ENCODE measurements around the gene PLA2G12B.
"Not testable (repeated sequence)": the region's sequence is repeated elsewhere in the genome, so short reads cannot be mapped to it uniquely, and the experiment has no call there.

Gene PLA2G12B

DNA sequence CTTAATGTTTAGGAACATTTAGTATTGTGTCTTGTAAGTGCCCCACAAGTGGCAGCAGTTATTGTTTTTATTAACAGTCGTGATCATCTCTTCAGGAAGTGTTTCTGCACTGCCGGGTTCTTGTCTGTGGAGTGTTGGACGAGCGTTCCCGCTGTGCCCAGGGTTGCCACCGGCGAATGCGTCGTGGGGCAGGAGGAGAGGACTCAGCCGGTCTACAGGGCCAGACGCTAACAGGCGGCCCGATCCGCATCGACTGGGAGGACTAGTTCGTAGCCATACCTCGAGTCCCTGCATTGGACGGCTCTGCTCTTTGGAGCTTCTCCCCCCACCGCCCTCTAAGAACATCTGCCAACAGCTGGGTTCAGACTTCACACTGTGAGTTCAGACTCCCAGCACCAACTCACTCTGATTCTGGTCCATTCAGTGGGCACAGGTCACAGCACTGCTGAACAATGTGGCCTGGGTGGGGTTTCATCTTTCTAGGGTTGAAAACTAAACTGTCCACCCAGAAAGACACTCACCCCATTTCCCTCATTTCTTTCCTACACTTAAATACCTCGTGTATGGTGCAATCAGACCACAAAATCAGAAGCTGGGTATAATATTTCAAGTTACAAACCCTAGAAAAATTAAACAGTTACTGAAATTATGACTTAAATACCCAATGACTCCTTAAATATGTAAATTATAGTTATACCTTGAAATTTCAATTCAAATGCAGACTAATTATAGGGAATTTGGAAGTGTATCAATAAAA lies 22.2 kb downstream of the PLA2G12B start:
- no peak for DNase-seq

DNA sequence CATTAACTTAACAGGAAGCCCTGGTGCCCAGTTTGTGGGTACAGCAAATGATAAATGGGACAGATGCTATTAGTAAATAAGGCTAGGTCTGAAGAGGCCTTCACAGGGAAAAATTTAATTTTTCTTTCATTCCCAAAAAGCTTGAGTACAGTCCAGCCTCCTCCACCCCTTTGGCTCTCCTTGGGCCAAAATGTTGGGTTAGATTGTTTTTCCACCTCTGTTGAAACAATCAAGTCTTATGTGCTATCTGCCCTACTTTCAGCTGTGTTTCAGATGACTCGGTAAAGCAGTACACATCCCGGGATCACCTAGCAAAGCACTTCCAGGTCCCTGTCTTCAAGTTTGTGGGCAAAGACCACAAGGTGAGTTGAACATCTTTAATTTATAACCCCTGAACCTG lies 24.3 kb downstream of the PLA2G12B start:
- DNase-seq, result no peak

DNA sequence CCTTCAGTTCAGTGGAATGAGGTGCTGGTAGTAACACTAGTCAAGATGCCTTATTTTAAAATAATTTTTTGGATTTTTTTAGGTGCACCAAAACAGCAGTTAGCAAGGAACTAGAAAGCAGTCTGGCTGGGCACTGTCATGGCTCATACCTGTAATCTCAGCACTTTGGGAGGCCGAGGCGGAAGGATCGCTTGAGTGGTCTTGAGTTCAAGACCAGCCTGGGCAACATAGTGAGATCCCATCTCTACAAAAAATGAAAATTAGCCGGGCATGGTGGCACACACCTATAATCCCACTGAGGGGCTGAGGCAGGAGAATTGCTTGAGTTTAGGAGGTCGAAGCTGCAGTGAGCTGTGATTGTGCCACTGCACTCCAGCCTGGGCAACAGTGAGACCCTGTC lies 25.8 kb downstream of the PLA2G12B start:
- no peak for DNase-seq

DNA sequence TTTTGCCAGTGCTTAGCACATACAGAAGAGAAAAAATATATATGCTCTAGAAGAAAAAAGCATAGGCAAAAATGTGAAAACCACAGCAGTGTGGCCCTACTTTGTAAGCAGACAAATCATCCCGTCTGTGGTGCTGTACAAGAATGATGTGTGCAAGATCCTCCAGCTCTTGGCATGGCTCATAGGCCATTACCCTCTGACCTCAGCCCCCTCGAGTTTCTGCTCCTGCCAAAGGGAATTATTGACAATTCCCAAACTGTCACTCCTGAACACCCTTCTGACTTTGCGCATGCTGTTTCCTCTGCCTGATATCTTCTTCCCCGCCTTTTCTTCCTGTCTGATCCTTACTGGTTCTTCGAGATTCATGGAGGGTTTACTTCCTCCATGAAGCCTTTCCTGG lies 27.1 kb downstream of the PLA2G12B start:
- DNase-seq, result no peak

DNA sequence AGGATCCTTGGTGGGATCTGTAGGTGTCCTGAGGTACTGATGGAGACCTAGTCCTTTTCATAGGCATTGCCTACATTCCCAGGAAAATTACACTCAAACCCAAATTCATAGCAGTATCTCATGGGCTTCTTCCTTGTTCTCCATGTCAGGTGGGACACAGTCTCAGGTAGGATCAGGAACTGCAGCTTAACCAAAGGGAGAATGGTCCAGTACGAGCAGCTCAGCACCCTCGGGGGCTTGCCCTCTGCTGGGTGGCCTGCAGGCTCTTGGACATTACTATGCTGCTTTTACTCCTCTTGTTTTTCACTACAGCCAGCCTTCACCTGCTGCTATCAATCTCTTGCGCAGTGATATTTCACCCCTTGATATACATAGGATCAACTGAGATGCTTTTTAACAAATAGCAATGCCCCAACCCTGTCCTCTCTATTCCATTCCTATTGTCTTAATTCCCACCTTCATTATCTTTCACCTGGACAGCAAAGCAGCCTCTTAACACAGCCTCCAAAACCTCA lies 28.6 kb downstream of the PLA2G12B start:
- DNase-seq, result no peak

DNA sequence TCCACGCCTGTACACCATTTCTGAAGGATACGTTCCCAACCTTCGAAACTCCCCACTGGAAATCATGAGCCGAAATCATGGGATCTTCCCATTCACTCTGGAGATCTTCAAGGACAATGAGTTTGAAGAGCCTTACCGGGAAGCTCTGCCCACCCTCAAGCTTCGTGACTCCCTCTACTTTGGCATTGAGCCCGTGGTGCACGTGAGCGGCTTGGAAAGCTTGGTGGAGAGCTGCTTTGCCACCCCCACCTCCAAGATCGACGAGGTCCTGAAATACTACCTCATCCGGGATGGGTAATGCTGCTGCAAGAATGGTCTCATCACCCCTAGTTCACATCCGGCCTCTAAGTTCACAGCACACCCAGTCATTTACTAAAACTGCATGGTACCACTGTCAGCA lies 30.3 kb downstream of the PLA2G12B start:
- DNase-seq, result no peak

DNA sequence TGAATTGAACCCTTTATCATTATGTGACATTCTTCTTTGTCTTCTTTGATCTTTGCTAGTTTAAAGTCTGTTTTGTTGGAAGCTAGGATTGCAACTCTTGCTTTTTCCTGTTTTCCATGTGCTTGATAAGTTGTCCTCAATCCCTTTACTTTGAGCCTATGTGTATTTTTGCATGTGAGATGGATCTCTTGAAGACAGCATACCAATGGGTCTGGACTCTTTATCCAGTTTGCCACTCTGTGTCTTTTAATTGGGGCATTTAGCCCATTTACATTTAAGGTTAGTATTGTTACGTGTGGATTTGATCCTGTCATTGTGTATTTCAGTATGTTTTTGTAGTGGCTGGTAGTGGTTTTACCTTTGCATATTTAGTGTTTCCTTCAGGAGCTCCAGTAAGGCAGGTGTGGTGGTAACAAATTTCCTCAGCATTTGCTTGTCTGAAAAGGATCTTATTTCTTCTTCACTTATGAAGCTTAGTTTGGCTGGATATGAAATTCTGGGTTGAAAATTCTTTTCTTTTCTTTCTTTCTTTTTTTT lies 33.4 kb downstream of the PLA2G12B start:
- DNase-seq, result not testable (repeated sequence)

DNA sequence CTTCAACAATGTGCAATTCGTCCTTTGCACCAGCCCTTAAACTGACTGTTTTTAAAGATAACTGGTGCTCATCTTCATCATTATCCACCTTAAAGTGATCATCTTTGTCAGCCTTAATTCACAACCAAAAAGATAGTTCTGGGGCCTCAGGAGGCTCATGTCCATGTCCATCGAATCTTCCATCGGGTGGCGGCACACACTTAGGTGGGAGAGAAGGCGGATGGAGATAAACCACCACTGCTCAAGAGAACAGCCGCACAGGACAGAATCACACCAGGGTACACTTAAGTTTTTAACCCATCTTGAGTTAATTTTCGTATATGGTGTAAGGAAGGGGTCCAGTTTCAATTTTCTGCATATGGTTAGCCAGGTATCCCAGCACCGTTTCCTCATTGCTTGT lies 36.3 kb downstream of the PLA2G12B start:
- DNase-seq, result no peak

DNA sequence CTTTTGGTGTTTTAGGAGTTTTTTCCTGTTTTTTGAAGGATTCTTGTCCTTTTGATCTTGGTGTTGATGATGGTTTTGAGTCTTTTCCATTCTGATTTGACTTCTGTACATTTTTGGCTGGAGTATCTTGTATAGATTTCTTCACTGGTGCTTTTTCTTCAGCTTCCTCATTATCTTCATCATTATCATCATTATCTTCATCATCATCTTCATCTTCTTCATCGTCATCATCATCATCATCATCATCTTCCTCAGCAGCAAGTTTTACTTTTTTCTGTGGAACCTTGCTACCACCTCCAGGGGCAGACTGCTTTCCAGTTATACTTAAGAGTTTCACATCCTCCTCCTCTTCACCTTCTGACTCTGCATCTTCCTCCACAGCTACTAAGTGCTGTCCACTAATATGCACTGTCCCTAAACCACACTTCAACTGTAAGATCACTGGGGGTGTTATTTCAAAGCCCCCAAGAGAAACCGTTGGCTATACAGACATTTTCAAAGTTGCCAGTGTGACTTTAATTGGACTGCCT lies 36.7 kb downstream of the PLA2G12B start:
- DNase-seq, result not testable (repeated sequence)

DNA sequence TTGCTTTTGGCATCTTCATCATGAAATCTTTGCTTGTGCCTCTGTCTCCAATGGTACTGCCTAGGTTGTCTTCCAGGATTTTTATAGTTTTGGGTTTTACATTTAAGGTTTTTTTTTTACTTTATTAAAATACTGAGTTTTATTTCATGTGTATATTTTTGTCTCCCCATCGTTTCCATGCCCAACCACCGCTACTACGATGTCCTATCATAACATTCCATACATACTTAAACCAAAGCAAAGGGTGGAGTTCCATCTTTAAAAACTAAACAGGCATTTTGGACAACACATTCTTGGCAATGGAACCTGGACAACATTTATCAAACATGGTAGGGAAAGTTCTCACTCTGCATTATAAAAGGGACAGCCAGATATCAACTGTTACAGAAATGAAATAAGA lies 37.4 kb downstream of the PLA2G12B start:
- DNase-seq, result not testable (repeated sequence)

DNA sequence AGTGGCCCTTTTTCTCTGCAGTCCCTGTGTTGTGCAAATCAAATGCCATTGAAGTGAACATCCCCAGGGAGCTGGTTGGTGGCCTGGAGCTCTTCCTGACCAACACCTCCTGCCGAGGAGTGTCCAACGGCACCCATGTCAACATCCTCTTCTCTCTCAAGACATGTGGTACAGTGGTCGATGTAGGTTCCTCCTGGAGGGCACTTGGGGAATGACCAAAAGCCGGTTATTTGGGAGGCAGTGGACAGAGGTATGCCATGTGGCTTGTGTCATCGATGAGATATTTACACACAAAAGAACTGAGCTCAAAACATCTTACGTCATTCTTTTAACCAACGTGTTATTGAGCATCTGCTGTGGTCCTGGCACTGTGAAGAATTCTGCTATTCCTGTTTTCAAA lies 41.3 kb downstream of the PLA2G12B start:
- DNase-seq, result no peak

DNA sequence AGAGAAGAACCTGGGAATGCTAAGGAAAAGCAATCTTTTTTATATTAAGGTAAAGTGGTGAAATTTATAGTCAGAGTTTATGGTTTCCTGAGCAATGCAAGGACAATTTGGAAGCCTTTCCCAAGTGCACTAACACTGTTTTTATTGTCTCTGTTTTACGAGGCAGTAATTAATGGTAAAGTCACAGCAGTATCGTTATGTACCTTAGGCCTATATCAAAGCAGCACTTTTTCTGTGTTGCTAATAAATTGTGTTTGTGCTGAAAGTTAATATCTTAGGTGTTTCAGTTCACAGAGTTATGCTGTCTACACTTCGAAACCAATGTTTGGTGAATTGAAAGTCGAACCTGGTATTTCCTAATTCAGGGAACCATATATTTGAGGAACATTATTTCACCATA lies 41.9 kb downstream of the PLA2G12B start:
- DNase-seq, result no peak

DNA sequence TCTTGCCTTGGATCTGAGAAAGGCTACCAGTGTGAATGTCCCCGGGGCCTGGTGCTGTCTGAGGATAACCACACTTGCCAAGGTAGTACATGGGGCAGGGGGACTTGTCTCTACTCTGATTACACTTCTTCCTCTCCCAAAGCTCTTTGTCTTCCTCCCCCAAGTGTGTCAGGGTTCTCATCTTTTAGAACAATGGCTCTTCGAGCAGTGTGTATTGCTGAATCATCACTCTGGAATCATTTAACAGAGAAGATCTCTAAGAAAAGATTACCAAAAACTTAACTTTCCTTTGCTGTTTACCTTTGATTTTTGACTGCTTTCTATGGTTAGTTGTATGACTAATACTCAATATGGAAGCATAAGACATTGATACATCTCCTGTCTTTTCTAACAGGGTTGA lies 42.8 kb downstream of the PLA2G12B start:
- DNase-seq, result no peak

DNA sequence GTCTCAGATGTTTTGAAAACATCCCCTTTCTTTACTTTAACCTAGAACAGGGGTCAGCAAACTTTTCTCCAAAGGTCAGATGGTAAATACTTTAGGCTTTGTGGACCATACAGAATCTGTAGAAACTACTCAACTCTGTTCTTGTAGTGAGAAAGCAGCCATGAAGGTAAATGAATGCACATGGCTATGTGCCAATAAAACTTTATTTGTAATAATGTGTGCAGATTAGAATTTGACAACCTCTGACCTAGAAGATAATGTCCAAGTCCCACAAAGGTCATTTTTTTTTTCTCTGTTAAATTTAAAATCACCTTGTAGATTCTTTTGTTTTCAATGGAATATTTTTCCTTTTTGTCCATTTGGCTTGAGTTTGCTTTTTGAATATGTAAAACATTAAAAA lies 43.9 kb downstream of the PLA2G12B start:
- DNase-seq, result no peak

DNA sequence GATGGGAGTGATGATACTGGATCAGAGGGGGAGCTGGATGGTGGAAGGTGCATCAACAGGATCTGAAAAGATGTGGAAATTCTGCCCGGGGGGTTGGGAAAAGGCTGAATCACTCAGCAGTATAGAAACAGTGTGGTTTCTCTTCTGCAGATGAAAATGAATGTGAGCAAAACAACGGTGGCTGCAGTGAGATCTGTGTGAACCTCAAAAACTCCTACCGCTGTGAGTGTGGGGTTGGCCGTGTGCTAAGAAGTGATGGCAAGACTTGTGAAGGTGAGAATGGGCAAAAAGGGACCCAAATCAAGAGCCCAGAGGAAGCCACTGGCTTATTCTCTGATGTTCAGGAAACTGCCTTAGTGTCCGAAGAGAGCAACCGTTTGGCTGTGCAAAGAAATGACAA lies 48.2 kb downstream of the PLA2G12B start:
- no peak for DNase-seq

DNA sequence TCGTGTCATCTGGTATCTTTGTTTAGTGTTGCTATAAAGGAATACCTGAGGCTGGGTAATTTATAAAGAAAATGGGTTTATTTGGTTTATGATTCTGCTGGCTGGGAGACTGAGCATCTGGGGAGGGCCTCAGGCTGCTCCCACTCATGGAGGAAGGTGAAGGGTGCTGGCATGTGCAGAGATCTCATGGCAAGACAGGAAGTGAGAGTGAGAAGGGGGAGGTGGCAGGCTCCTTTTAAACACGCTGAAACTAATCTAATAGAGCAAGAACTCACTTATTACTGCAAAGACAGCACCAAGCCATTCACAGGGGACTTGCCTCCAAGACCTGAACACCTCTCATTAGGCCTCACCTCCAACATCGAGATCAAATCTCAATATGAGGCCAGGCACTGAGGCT lies 49.8 kb downstream of the PLA2G12B start:
- DNase-seq, result no peak

DNA sequence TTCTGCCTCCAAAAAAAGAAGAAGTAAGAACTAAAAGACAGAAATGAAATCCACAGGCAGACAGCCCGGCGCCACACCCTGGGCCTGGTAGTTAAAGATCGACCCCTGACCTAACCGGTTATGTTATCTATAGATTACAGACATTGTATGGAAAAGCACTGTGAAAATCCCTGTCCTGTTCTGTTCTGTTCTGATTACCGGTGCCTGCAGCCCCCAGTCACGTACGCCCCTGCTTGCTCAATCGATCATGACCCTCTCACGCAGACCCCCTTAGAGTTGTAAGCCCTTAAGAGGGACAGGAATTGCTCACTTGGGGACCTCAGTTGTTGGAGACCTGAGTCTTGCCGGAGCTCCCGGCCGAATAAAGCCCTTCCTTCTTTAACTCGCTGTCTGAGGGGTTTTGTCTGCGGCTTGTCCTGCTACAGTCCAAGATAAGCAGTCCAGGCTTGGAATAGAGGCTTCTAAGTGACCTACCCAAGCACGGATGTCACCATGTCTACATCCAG lies 50.6 kb downstream of the PLA2G12B start:
- not testable (repeated sequence) for DNase-seq

DNA sequence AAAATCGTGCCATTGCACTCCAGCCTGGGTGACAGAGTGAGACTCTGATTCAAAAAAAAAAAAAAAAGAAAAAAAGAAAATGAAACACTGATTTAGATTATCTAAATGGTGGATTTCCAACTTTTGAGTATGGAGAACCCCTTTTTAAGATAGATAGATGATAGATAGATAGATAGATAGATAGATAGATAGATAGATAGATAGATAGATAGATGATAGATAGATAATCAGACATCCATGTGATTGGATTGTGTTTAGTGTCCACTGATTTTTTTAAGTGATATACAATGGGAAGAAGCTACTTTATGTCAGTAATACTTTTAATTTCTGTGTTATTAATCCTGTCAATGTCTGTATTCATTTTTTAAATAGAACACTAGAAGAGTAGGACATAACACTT lies 55.1 kb downstream of the PLA2G12B start:
- DNase-seq, result no peak

DNA sequence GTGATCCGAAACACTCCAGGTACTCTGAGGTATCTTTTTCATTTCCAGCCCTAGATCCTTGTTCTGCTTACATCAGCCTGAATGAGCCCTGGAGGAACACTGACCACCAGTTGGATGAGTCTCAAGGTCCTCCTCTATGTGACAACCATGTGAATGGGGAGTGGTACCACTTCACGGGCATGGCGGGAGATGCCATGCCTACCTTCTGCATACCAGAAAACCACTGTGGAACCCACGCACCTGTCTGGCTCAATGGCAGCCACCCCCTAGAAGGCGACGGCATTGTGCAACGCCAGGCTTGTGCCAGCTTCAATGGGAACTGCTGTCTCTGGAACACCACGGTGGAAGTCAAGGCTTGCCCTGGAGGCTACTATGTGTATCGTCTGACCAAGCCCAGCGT lies 56.0 kb downstream of the PLA2G12B start:
- no peak for DNase-seq

DNA sequence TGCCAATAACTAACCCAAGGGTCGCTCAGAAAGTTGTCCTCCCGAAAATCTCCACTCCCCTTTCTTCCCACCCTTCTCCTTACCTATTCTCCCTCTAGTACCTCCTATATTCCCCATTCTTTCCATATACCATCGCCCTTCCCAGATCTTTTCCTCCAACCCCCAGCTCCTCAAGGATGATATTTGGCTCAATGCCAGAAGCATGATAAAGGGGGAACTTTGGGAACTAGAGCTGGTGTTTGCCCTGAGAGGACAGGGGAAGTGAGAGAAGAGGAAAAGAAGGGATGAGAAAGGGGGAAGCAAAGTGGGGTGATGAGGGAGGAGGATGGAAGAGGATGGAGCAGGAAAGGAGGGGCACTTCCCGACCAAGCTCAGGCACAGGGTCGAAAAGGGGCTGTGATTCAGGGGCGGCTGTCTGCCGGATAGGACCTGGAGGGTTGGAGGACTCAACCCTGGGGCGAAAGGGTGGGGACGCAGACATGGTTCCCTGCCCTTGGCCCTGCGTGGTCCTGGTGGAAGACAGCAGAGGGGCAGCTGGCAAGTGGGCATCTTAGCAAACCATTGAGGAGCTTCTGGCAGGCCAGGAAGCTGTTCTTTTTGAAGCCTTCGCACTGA lies 59.3 kb downstream of the PLA2G12B start:
- no peak for DNase-seq

DNA sequence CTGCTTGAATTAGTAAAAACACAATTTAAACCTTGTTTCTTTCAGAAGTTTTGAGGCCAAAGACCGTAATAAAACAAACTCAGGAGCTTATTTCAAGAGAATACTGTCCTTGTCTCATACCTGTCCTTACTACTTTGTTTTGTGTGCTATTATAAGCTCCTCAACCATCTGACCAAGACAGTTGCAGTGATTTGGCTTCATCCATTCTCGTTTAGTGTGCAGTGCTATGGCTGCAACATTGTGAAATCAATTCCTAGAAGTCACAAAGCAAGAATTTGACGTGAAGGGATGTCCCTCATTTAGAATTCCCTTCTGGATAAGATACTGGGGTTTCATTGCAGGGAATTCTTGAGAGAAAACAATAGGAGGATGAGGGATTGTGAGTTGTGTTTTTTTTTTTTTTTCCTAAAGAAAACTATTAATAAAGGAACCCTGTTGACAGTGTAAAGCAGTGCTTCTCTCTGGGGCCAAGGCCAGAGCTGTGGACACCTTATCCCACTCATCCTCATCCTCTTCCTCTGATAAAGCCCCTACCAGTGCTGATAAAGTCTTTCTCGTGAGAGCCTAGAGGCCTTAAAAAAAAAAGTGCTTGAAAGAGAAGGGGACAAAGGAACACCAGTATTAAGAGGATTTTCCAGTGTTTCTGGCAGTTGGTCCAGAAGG lies 61.3 kb downstream of the PLA2G12B start, which contains the start of gene OIT3:
OIT3 (plus strand) TSS at position 604 of the 663 bp plus-strand sequence. CDS start 60 bp downstream, outside the sequence.
- DNase-seq, result no peak

DNA sequence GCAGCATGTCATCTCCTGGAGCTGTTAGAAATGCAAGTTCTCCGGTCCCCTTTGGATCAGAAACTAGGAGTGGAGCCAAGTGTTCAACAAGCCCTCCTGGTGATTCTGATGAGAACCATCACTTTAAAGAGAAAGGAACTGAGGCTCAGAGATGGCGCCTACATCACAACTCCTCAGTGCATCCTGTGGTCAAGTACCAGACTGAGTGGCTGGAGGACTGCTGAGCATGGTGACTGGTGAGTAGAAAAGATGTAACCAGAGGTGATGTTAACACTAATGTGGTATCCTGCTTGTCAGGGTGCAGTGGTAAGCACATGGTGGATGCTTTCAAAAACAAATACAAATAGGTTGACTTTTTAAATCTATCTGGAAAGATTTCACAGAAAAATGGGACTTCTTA lies 64.5 kb downstream of the PLA2G12B start:
- no peak for DNase-seq

DNA sequence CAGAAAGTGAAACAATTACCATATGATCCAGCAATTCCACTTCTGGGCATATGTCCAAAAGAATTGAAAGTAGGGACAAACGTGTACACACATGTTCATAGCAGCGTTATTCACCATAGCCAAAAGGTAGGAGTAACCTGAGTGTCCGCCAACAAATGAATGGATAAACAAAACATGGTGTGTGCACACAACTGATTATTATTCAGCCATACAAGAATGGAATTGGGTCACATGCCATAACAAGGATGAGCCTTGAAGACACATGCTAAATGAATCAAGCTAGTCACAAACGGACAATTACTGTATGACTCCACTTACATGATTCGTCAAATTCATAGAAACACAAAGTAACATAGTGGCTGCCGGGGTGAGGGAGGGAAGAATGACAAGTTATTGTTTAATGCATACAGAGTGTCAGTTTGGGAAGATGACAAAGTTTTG lies 65.2 kb downstream of the PLA2G12B start:
- DNase-seq, result no peak
